Osteoblast (primary cell): ENCODE results near the gene GAL3ST2. TPM values are rescaled to one million over a fixed set of nuclear protein-coding genes. Genes with fewer than 3 reads are reported as not detected.

ENCODE experiments used
- DNase-seq: peaks from one replicate; pipeline ENCODE4 v3.0.0; 2011; ENCODE audit warnings: low spot score, mixed read lengths; ENCODE audit not compliant: insufficient read length; ENCODE audit errors: missing footprints
- H2AFZ ChIP-seq: 2 replicates; pipeline ENCODE4 v1.6.0; 2011; ENCODE audit warnings: mild to moderate bottlenecking, low read length
- H3K27ac ChIP-seq: 2 replicates; pipeline ENCODE4 v1.5.1; 2011; ENCODE audit warnings: mild to moderate bottlenecking, low read depth, low read length, moderate library complexity
- H3K27me3 ChIP-seq: 2 replicates; pipeline ENCODE4 v1.6.0; 2012; ENCODE audit warnings: mild to moderate bottlenecking, control low read depth, inconsistent platforms, low read length, moderate library complexity; ENCODE audit not compliant: insufficient read depth
- H3K36me3 ChIP-seq: 2 replicates; pipeline ENCODE4 v1.5.1; 2011; ENCODE audit warnings: mild to moderate bottlenecking, low read length, control low read depth, moderate library complexity; ENCODE audit not compliant: insufficient read depth
- H3K4me1 ChIP-seq: 2 replicates; pipeline ENCODE4 v1.5.1; 2011; ENCODE audit warnings: mild to moderate bottlenecking, low read length, control low read depth, moderate library complexity; ENCODE audit not compliant: insufficient read depth
- H3K4me2 ChIP-seq: 2 replicates; pipeline ENCODE4 v1.6.0; 2011; ENCODE audit warnings: mild to moderate bottlenecking, low read length; ENCODE audit not compliant: insufficient read depth
- H3K4me3 ChIP-seq: fragments of 200-600 bp; sonication (generic); 3 replicates; pipeline ENCODE4 v1.5.1; 2012; ENCODE audit warnings: mild to moderate bottlenecking, low read length, inconsistent platforms; ENCODE audit not compliant: insufficient read depth
- H3K79me2 ChIP-seq: 2 replicates; pipeline ENCODE4 v1.6.0; 2012; ENCODE audit warnings: mild to moderate bottlenecking, low read length, control low read depth, inconsistent platforms; ENCODE audit not compliant: insufficient read depth
- H3K9me3 ChIP-seq: 2 replicates; pipeline ENCODE4 v1.5.1; 2011; ENCODE audit warnings: low read depth, low read length, control low read depth
- H4K20me1 ChIP-seq: 2 replicates; pipeline ENCODE4 v1.6.0; 2012; ENCODE audit warnings: mild to moderate bottlenecking, low read length, control low read depth; ENCODE audit not compliant: insufficient read depth
- total RNA-seq: library from RNA; depleted of rRNA; stranded (reverse); fragments of >200 nt; gene quantifications from 2 replicates; pipeline ENCODE4 v1.2.3, GENCODE V29; 2012
- TF ChIP-seq, protein P1 (sequence below): IDR thresholded peaks from 2 replicates; pipeline ENCODE4 v1.5.1; 2011; ENCODE audit warnings: mild to moderate bottlenecking, low read depth, low read length, moderate library complexity; ENCODE audit errors: extremely low read depth

Gene GAL3ST2
- total RNA-seq, 1 donor: 0.36 TPM

DNA sequence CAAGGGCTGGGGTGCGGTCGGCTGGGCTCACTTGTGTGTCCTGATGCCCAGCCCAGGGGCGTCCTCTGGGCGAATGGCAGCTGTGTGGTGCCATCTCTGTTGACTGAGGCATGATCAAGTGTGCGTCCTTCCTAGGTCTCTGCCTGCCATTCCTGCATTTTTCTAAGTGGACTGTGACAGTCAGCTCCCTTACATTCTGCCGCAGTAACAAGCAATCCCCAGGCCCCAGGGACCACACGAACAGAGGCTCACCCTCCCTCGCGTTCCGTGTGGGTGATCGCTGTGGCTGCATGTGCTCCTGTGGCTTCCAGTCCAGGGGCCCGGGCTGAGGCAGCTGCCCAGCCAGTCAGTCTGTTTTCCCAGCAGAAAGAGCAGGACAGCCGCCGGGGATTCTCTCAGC is 24.4 kb upstream of the GAL3ST2 start:
- DNase-seq: peak; percentile 83
- Histone ChIP-seq H4K20me1 (peaks cover 7% of the 10 kb centered on the region), H3K36me3 (peaks cover 32% of the 10 kb centered on the region), H3K79me2 (no peaks in the 10 kb centered on the region), H3K27ac (no peak overlapping the region), H3K4me3 (no peak overlapping the region), H3K27me3 (no peaks in the 10 kb centered on the region), H3K4me2 (no peak overlapping the region), H3K4me1 (no peaks in the 10 kb centered on the region), H3K9me3 (no peaks in the 10 kb centered on the region), H2AFZ (no peak overlapping the region)
- TF ChIP-seq, protein P1, sequence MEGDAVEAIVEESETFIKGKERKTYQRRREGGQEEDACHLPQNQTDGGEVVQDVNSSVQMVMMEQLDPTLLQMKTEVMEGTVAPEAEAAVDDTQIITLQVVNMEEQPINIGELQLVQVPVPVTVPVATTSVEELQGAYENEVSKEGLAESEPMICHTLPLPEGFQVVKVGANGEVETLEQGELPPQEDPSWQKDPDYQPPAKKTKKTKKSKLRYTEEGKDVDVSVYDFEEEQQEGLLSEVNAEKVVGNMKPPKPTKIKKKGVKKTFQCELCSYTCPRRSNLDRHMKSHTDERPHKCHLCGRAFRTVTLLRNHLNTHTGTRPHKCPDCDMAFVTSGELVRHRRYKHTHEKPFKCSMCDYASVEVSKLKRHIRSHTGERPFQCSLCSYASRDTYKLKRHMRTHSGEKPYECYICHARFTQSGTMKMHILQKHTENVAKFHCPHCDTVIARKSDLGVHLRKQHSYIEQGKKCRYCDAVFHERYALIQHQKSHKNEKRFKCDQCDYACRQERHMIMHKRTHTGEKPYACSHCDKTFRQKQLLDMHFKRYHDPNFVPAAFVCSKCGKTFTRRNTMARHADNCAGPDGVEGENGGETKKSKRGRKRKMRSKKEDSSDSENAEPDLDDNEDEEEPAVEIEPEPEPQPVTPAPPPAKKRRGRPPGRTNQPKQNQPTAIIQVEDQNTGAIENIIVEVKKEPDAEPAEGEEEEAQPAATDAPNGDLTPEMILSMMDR: no peak

DNA sequence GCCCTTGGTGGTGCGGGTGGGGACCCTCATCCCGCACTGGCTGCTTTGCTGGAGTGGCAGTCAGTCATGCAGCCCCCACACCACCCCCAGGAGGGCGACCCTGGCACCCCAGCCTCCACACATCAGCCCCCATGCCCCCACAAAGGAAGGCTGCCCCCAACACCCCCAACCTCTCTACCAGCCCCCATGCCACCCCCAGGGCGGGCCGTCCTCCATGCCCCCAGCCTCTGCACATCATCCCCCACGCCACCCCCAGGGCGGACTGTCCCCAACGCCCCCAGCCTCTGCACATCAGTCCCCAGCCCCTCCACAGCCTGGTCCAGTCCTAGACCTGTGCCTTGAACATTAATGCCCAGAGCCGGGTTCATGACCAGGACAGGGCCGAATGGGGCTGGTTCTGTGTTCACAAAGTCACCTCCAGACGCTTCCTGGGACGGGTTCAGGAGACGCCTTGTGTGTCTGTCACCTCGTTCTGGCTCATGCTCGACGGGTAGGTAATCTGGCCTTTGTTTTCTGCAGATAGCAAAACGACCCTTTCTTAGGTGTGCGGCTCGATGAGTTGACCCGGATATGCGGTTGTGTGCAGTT is 23.8 kb upstream of the GAL3ST2 start:
- TF ChIP-seq, protein P1: no peak
- Histone ChIP-seq H3K36me3 (peaks cover 34% of the 10 kb centered on the region), H3K79me2 (no peaks in the 10 kb centered on the region), H3K27ac (no peak overlapping the region), H2AFZ (no peak overlapping the region), H3K9me3 (no peaks in the 10 kb centered on the region), H3K4me2 (no peak overlapping the region), H3K4me3 (no peak overlapping the region), H3K4me1 (no peaks in the 10 kb centered on the region), H4K20me1 (peaks cover 7% of the 10 kb centered on the region), H3K27me3 (no peaks in the 10 kb centered on the region)
- peak; percentile 66 for DNase-seq

DNA sequence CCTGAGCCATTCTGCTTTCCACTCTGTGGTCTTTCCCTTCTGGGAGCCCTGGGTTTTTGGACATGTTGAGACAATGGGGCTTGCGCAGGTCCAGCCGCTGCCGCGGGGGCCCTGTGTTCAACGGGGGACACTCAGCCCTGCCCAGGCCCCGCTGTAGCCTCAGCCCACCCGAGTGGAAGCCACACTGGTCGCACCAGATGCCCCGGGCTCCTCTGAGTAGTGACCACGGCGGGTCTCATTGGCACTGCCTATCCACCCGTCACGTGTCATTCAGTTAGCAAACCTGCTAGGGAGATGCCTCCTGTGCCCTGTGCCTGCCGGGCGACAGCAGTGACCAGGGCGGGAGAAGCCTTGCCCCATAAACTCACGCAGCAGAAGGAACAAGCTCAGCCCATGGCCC is 23.1 kb upstream of the GAL3ST2 start:
- Histone ChIP-seq H3K9me3 (no peaks in the 10 kb centered on the region), H3K4me1 (no peaks in the 10 kb centered on the region), H3K27me3 (no peaks in the 10 kb centered on the region), H2AFZ (no peak overlapping the region), H3K4me2 (no peak overlapping the region), H3K79me2 (no peaks in the 10 kb centered on the region), H3K36me3 (peaks cover 34% of the 10 kb centered on the region), H3K27ac (no peak overlapping the region), H3K4me3 (no peak overlapping the region), H4K20me1 (peaks cover 7% of the 10 kb centered on the region)
- peak; percentile 62 for DNase-seq
- TF ChIP-seq, protein P1: no peak

DNA sequence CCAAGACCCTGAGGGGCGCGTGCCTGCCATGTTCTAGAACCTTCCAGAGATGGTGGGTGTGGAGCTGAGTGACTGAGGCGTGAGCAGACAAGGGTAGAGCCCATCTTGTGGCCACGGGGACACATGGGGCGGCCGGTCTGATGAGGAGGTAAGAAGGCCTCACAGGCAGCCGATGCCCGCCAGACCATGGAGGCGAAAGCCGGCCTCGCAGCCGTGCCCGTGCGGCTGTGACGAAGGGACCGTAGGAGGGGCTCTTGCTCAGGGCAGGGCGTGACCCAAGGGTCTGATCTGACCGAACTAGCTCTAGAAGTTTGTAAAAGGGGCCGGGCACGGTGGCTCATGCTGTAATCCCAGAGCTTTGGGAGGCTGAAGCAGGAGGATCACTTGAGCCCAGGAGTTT is 22.6 kb upstream of the GAL3ST2 start:
- H4K20me1 ChIP-seq: peaks cover 9% of the 10 kb centered on the region
- no peaks in the 10 kb centered on the region for H3K4me1 ChIP-seq
- H3K4me3 ChIP-seq: no peak overlapping the region
- H2AFZ ChIP-seq: no peak overlapping the region
- peak; percentile 77 for DNase-seq
- H3K9me3 ChIP-seq: no peaks in the 10 kb centered on the region
- TF ChIP-seq, protein P1: no peak
- H3K36me3 ChIP-seq: peaks cover 30% of the 10 kb centered on the region
- no peak overlapping the region for H3K27ac ChIP-seq
- H3K4me2 ChIP-seq: no peak overlapping the region
- no peaks in the 10 kb centered on the region for H3K27me3 ChIP-seq
- no peaks in the 10 kb centered on the region for H3K79me2 ChIP-seq
